Measurements from ENCODE around the gene SMARCC2. TPM values are rescaled to one million over a fixed set of nuclear protein-coding genes. Genes with fewer than 3 reads are reported as not detected.

The SMARCC2 gene
- total RNA-seq, 1 donor from 2014 or later, result 164 TPM

GRCh38 chr12:56137853-56138571 lies 51.3 kb downstream of the SMARCC2 start:
- Mint-ChIP-seq H3K36me3 (ENCODE audit: low read depth) (peaks cover 44% of the 10 kb centered on the region), H3K4me1 (no peaks in the 10 kb centered on the region), H3K27ac (ENCODE audit: unreplicated experiment) (peak overlapping the region; percentile 29), H3K9me3 (no peaks in the 10 kb centered on the region), H3K4me3 (no peak overlapping the region), H3K27me3 (ENCODE audit: low read depth) (no peaks in the 10 kb centered on the region)
- no peak for DNase-seq (ENCODE audit: low read depth, low spot score)
- TF ChIP-seq CTCF (conservative IDR thresholded peaks at IDR 0.05), result no peak

DNA sequence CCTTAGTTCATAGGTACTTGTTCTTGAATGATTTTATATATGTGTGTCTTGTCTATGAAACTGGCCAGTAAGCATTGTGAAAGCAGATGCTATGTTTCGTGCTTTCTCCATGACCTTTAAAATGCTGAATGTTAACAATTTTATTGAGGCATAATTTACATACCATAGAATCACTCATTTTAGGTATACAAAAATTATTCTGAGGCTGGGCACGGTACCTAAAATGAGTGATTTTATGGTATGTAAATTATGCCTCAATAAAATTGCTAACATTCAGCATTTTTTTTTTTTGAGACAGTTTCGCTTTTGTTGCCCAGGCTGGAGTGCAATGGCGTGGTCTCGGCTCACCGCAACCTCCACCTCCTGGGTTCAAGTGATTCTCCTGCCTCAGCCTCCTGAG lies 54.4 kb downstream of the SMARCC2 start:
- Mint-ChIP-seq H3K9me3 (no peaks in the 10 kb centered on the region), H3K4me1 (peaks cover 6% of the 10 kb centered on the region), H3K27me3 (ENCODE audit: low read depth) (no peaks in the 10 kb centered on the region), H3K27ac (ENCODE audit: unreplicated experiment) (no peak overlapping the region), H3K36me3 (ENCODE audit: low read depth) (peaks cover 41% of the 10 kb centered on the region), H3K4me3 (no peak overlapping the region)
- DNase-seq (ENCODE audit: low read depth, low spot score), result no peak
- no peak for TF ChIP-seq CTCF (conservative IDR thresholded peaks at IDR 0.05)

GRCh38 chr12:56130876-56131275 lies 58.4 kb downstream of the SMARCC2 start:
- no peak for TF ChIP-seq CTCF (conservative IDR thresholded peaks at IDR 0.05)
- Mint-ChIP-seq H3K36me3 (ENCODE audit: low read depth) (peaks cover 20% of the 10 kb centered on the region), H3K27me3 (ENCODE audit: low read depth) (no peaks in the 10 kb centered on the region), H3K4me3 (peak overlapping the region; percentile 85), H3K4me1 (peaks cover 38% of the 10 kb centered on the region), H3K9me3 (no peaks in the 10 kb centered on the region), H3K27ac (ENCODE audit: unreplicated experiment) (peak overlapping the region; percentile 54)
- no peak for DNase-seq (ENCODE audit: low read depth, low spot score)

DNA sequence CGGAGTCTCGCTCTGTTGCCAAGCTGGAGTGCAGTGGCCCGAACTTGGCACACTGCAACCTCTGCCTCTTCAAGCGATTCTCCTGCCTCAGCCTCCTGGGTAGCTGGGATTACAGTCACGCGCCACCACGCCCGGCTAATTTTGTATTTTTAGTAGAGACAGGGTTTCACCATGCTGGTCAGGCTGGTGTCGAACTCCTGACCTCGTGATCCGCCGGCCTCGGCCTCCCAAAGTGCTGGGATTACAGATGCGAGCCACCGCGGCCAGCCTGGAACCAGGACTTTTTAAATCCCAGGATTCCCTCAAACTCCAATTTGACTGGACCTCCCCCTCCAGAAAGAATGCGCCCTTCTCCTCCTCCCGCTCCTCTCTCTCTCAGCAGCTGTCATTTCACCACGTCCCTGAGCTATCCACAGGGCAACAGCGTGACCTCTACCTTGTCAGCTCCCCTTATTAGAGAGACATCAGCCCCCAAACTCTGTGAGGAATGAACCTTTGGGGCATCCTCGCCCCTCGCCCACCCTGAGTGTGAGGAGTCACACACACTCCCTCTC lies 59.3 kb downstream of the SMARCC2 start:
- H3K27me3 Mint-ChIP-seq (ENCODE audit: low read depth), result no peaks in the 10 kb centered on the region
- H3K36me3 Mint-ChIP-seq (ENCODE audit: low read depth), result peaks cover 20% of the 10 kb centered on the region
- H3K4me1 Mint-ChIP-seq, result peaks cover 38% of the 10 kb centered on the region
- H3K4me3 Mint-ChIP-seq, result peak overlapping the region; percentile 85
- no peak overlapping the region for H3K27ac Mint-ChIP-seq (ENCODE audit: unreplicated experiment)
- no peaks in the 10 kb centered on the region for H3K9me3 Mint-ChIP-seq
- TF ChIP-seq CTCF (conservative IDR thresholded peaks at IDR 0.05), result no peak
- DNase-seq (ENCODE audit: low read depth, low spot score), result no peak

DNA sequence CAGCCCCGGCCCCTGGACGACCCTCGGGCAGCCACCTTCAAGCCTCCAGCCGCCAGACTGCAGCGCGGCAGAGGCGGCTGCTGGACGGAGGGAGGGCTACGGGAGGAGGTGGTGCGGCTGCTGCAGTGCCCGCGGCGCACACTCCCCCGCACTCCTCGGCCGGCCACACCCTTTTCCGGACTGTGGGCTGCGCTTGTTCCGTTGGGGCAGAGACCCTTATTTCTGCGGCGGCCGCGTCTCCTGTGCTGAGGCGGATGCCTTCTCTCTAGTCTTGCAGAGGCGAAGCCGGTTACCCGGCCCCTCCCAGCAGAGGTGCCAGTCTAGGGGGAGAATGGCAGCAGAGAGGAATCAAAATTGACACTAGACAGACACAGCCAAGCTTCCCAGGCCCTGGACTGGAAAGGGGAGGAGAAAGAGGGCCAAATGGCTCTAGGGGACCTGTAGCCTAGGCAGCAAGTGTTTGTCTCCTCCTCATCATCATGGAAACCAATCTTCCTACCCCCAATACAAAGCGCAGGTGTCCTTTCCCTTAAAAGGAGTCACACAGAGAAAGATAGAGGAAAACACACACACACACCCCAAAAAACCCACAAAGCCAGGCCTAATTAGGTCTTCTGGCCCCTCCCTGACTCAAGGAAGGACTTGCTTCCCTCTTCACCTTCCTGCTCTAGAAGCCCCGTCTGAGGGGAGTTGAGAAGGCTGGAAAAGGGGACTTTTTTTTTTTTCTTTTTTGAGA lies 59.9 kb downstream of the SMARCC2 start:
- no peaks in the 10 kb centered on the region for H3K9me3 Mint-ChIP-seq
- H3K4me1 Mint-ChIP-seq, result peaks cover 38% of the 10 kb centered on the region
- H3K4me3 Mint-ChIP-seq, result peak overlapping the region; percentile 92
- peak; percentile 56 for DNase-seq (ENCODE audit: low read depth, low spot score)
- peak overlapping the region; percentile 99 for H3K27ac Mint-ChIP-seq (ENCODE audit: unreplicated experiment)
- H3K36me3 Mint-ChIP-seq (ENCODE audit: low read depth), result peaks cover 19% of the 10 kb centered on the region
- no peaks in the 10 kb centered on the region for H3K27me3 Mint-ChIP-seq (ENCODE audit: low read depth)
- TF ChIP-seq CTCF (conservative IDR thresholded peaks at IDR 0.05), result no peak

All from neural crest cell (in vitro differentiated cells).